Right renal cortex interstitium (tissue), 3 donors: ENCODE data around the gene G3BP1. TPM values are rescaled to one million over a fixed set of nuclear protein-coding genes. Genes with fewer than 3 reads are reported as not detected.
"Not testable (repeated sequence)": the region's sequence is repeated elsewhere in the genome, so short reads cannot be mapped to it uniquely, and the experiment has no call there.

Experiments
- DNase-seq, 3 donors: peaks; one replicate each; pipeline ENCODE4 v3.0.0-alpha.2; 2013; ENCODE audit warnings: low read depth in 3 of 3, low spot score in 2 of 3
- polyA plus RNA-seq, 3 donors: library from polyadenylated mRNA; unstranded; fragments of 120-200 nt; gene quantifications; one replicate each; pipeline ENCODE4 v1.2.1, GENCODE V29; 2013; ENCODE audit not compliant: insufficient read length in 3 of 3

G3BP1 gene
- polyA plus RNA-seq, 3 donors = 170 to 187 (median 185) TPM

- DNase-seq = no peak
Measured at GRCh38 chr5:151793358-151793757, 21.6 kb downstream of the G3BP1 start.

- DNase-seq = no peak
Measured at GRCh38 chr5:151795426-151795825, 23.7 kb downstream of the G3BP1 start.

GRCh38 chr5:151798674-151799073, 26.9 kb downstream of the G3BP1 start:
- DNase-seq = no peak

GRCh38 chr5:151799407-151799806, 27.7 kb downstream of the G3BP1 start:
- no peak for DNase-seq

GRCh38 chr5:151800532-151800931, 28.8 kb downstream of the G3BP1 start:
- no peak for DNase-seq

GRCh38 chr5:151805414-151806223, 33.9 kb downstream of the G3BP1 start:
- no peak for DNase-seq

- no peak for DNase-seq
Measured at GRCh38 chr5:151808451-151809169, 36.9 kb downstream of the G3BP1 start.

GRCh38 chr5:151810449-151810848, 38.7 kb downstream of the G3BP1 start:
- DNase-seq = no peak

- DNase-seq = no peak
Measured at GRCh38 chr5:151810897-151811296, 39.1 kb downstream of the G3BP1 start.

- no peak for DNase-seq
Measured at GRCh38 chr5:151811593-151812321, 40.0 kb downstream of the G3BP1 start.

GRCh38 chr5:151812757-151813309, 41.1 kb downstream of the G3BP1 start:
- no peak for DNase-seq

- DNase-seq = no peak
Measured at GRCh38 chr5:151815051-151815450, 43.3 kb downstream of the G3BP1 start.

- no peak for DNase-seq
Measured at GRCh38 chr5:151819830-151820229, 48.1 kb downstream of the G3BP1 start.

GRCh38 chr5:151820271-151820670, 48.5 kb downstream of the G3BP1 start:
- no peak for DNase-seq

GRCh38 chr5:151820903-151821302, 49.1 kb downstream of the G3BP1 start:
- DNase-seq = no peak

- no peak for DNase-seq
Measured at GRCh38 chr5:151822141-151822540, 50.4 kb downstream of the G3BP1 start.

- peak; percentile 33 to 48 (median 48) for DNase-seq
Measured at GRCh38 chr5:151825445-151825844, 53.7 kb downstream of the G3BP1 start.

GRCh38 chr5:151829370-151829769, 57.6 kb downstream of the G3BP1 start:
- no peak for DNase-seq

- not testable (repeated sequence) for DNase-seq
Measured at GRCh38 chr5:151832843-151833242, 61.1 kb downstream of the G3BP1 start.

GRCh38 chr5:151846765-151847164, 75.0 kb downstream of the G3BP1 start:
- DNase-seq = no peak

- DNase-seq = no peak
Measured at GRCh38 chr5:151847871-151848270, 76.1 kb downstream of the G3BP1 start.
